ENCODE results near the gene LSM12.
"Not testable (repeated sequence)": the region's sequence is repeated elsewhere in the genome, so short reads cannot be mapped to it uniquely, and the experiment has no call there.

The LSM12 gene

GRCh38 chr17:44044071-44044470 lies 22.4 kb downstream of the LSM12 start:
- peak; percentile 55 for DNase-seq (ENCODE audit: low read depth)

GRCh38 chr17:44043272-44043696 lies 23.2 kb downstream of the LSM12 start:
- DNase-seq (ENCODE audit: low read depth): peak; percentile 38

GRCh38 chr17:44039829-44040635 lies 26.4 kb downstream of the LSM12 start:
- DNase-seq (ENCODE audit: low read depth): peak; percentile 54

- DNase-seq (ENCODE audit: low read depth): no peak
Measured at GRCh38 chr17:44038604-44039011, 27.9 kb downstream of the LSM12 start.

GRCh38 chr17:44037471-44037870 lies 29.0 kb downstream of the LSM12 start:
- DNase-seq (ENCODE audit: low read depth): no peak

- not testable (repeated sequence) for DNase-seq (ENCODE audit: low read depth)
Measured at GRCh38 chr17:44034688-44035087, 31.8 kb downstream of the LSM12 start.

- DNase-seq (ENCODE audit: low read depth): no peak
Measured at GRCh38 chr17:44033861-44034408, 32.5 kb downstream of the LSM12 start.

- no peak for DNase-seq (ENCODE audit: low read depth)
Measured at GRCh38 chr17:44030482-44030881, 36.0 kb downstream of the LSM12 start.

- no peak for DNase-seq (ENCODE audit: low read depth)
Measured at GRCh38 chr17:44029736-44030135, 36.7 kb downstream of the LSM12 start.

- no peak for DNase-seq (ENCODE audit: low read depth)
Measured at GRCh38 chr17:44024853-44025252, 41.6 kb downstream of the LSM12 start.

- no peak for DNase-seq (ENCODE audit: low read depth)
Measured at GRCh38 chr17:44024271-44024663, 42.2 kb downstream of the LSM12 start.

GRCh38 chr17:44023545-44024270 lies 42.8 kb downstream of the LSM12 start:
- DNase-seq (ENCODE audit: low read depth): no peak

- no peak for DNase-seq (ENCODE audit: low read depth)
Measured at GRCh38 chr17:44022246-44022645, 44.2 kb downstream of the LSM12 start.

- DNase-seq (ENCODE audit: low read depth): not testable (repeated sequence)
Measured at GRCh38 chr17:44021227-44021626, 45.2 kb downstream of the LSM12 start.

- peak; percentile 92 for DNase-seq (ENCODE audit: low read depth)
Measured at GRCh38 chr17:44014437-44015172, 51.9 kb downstream of the LSM12 start, which contains the start of gene TMEM101. Gene TMEM101, minus strand, starts transcription at chr17:44014963. Its CDS starts 11 bp downstream, at chr17:44014952.

- no peak for DNase-seq (ENCODE audit: low read depth)
Measured at GRCh38 chr17:44014133-44014436, 52.4 kb downstream of the LSM12 start.

GRCh38 chr17:44012874-44013273 lies 53.6 kb downstream of the LSM12 start:
- no peak for DNase-seq (ENCODE audit: low read depth)

GRCh38 chr17:44012391-44012790 lies 54.1 kb downstream of the LSM12 start:
- DNase-seq (ENCODE audit: low read depth): no peak

- no peak for DNase-seq (ENCODE audit: low read depth)
Measured at GRCh38 chr17:44011876-44012275, 54.6 kb downstream of the LSM12 start.

GRCh38 chr17:44010966-44011647 lies 55.4 kb downstream of the LSM12 start:
- DNase-seq (ENCODE audit: low read depth): peak; percentile 75

- DNase-seq (ENCODE audit: low read depth): no peak
Measured at GRCh38 chr17:44008205-44008909, 58.1 kb downstream of the LSM12 start.

Data from EH (cell line).